RKO (cell line): Measurements from ENCODE around the gene LATS2.
A peak's percentile ranks its signal among the peaks of the same experiment; 100 is the strongest.
"Not testable (repeated sequence)": the region's sequence is repeated elsewhere in the genome, so short reads cannot be mapped to it uniquely, and the experiment has no call there.

Experiments used
- DNase-seq: peaks from one replicate; pipeline ENCODE4 v3.0.0-alpha.2; 2016; ENCODE audit warnings: low spot score

LATS2 gene

DNA sequence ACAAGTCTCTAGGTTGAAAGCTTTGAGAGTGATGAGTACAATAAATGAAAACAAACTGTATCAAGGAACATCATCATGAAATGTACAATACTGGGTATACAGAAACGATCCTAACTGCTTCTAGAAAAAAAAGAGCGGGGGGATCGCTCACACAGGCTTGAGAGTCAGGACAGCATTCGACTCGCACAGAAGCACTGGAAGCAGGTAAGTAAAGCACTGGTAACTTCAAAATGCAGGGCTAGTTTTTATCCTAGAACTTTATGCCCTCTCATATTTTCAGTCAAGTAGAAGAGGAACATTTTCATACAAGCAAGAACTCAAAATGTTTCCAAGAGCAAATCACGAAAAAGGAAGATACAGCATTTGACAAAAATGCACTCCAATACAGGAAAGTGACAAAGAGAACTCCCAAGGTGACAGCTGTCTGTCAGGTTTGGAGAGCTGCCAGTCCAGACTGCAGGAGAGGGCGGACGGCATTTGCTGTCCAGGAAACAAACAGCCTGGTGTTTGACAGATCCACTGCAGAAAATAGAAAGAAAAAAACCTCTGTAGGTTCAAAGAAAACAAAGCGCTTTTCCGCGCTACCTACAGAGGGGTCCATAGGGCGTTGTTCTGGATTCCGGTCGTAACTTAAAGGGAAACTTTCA lies 100.6 kb downstream of the LATS2 start:
- no peak for DNase-seq

DNA sequence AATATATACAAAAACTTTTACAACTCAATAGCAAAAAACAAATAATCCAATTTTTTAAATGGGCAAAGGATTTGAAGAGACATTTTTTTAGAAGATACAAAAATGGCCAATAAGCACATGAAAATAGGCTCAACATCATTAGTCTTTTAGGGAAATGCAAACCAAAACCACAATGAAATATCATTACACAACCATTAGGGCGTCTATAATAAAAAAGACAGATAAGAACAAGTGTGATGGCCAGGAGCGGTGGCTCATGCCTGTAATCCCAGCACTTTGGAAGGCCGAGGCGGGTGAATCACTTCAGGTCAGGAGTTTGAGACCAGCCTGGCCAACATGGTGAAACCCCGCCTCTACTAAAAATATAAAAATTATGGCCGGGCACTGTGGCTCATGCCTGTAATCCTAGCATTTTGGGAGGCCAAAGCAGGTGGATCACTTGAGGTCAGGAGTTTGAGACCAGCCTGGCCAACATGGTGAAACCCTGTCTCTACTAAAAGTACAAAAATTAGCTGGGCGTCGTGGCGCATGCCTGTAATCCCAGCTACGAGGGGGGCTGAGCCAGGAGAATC lies 104.3 kb downstream of the LATS2 start:
- not testable (repeated sequence) for DNase-seq

DNA sequence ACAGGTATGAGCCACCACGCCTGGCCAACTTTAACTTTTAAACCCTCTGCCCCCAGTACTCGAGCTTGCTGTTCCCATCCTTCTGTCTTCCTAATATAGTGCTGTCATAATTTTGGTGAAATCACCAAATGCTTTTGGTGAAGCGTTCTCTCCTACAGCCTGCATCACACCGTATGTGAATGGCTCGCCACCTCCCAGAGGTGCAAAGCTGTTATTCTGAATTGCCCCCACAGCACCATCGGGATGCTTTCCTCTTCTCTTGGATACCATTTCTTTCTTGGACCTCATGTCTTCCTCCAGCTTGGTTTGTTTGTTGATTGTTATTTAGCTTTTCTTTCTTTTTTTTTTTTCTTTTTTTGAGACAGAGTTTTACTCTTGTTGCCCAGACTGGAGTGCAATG lies 105.9 kb downstream of the LATS2 start:
- DNase-seq: no peak

DNA sequence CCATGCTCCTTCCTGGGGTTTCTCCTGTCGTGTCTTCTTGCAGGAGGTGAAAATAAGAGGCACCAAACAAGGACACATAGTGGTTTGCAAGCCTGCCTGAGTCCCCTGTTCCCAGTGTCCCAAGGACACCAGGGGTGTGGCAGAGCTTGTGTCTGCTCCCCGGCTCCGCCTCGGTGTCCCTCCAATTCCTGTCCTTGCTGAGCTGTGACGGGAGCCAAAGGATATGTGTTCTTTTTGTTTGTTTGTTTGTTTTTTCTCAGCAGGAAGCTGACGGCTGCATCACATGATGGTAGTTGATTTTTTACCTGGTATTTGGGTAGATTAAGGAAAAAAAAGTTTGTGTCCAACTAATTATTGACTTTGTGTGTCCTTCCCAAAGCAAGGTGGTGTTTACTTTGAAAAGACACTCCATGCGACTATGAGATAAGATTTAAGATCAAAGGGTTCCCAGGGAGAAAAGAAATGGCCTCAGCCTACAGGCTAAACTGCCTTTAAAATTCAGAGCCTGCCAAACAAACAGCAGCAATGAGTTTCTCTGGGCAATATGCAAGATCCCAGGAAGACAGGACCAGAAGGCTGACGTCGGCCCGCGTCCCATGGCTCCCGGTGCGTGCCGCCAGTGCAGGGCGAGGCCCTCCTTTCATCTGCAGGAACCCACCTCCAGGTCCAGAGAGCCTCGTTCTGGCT lies 108.0 kb downstream of the LATS2 start:
- DNase-seq: no peak

- no peak for DNase-seq
Measured at GRCh38 chr13:20952838-20953237, 108.5 kb downstream of the LATS2 start.

DNA sequence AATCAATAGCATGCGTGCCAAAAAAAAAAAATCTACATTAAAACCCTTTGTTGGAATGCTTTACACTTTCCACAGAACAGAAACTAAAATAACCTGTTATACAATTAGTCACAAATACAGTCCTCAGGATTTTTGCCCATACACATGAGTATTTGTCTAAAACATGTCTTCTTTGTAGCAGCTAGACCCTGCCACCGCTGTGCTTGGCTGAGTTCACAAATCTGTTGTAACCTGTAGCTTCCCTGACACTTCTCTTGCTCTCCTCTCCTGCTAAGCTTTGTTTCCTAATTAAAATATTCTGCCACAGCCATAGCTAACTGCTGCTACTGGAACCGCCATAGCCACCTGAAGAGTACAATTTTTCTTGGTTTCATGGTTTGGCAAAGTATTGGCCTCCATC lies 113.4 kb downstream of the LATS2 start:
- not testable (repeated sequence) for DNase-seq

- DNase-seq: no peak
Measured at GRCh38 chr13:20945952-20946383, 115.4 kb downstream of the LATS2 start.

GRCh38 chr13:20942938-20943559 lies 118.3 kb downstream of the LATS2 start:
- DNase-seq: no peak

GRCh38 chr13:20940511-20940910 lies 120.9 kb downstream of the LATS2 start:
- DNase-seq: not testable (repeated sequence)

- no peak for DNase-seq
Measured at GRCh38 chr13:20940083-20940482, 121.3 kb downstream of the LATS2 start.

- no peak for DNase-seq
Measured at GRCh38 chr13:20939662-20940061, 121.7 kb downstream of the LATS2 start.

- no peak for DNase-seq
Measured at GRCh38 chr13:20938302-20938701, 123.1 kb downstream of the LATS2 start.

- no peak for DNase-seq
Measured at GRCh38 chr13:20927596-20928257, 133.7 kb downstream of the LATS2 start.

DNA sequence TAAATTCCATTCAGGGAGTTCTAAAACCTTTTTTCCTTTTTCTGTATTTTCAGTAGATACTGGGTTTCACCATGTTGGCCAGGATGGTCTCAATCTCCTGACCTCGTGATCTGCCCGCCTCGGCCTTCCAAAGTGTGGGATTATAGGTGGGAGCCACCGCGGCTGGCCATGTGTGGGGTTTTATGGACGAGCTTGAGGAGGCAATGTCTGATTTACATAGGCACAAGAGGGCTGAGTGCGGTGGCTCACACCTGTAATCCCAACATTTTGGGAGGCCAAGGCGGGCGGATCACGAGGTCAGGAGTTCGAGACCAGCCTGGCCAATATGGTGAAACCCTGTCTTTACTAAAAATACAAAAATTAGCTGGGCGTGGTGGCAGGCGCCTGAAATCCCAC lies 136.0 kb downstream of the LATS2 start:
- DNase-seq: not testable (repeated sequence)

- peak; percentile 80 for DNase-seq
Measured at GRCh38 chr13:20924758-20925394, 136.5 kb downstream of the LATS2 start.

DNA sequence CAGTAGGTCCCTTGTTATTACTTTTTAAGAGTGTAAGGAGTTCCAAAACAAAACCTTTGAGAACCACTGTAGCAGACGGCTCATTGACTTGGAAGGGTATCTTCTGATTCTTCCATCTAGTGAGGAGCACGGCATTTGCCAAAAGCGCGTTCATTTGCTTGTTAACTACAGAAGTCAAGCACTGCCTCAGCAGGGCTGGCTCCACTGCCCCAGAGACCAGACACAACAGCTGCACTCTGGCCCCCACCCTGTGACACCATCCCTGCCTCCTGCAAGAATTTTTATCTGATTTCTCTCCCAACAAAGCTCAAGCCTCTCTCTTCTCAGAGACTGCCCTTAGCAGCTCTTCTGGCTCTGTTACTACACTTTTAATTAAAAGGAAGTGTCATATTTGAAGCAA lies 138.1 kb downstream of the LATS2 start:
- DNase-seq: no peak
